DMS153 (cell line): ENCODE results near the gene MIGA2.
"Not testable (repeated sequence)": the region's sequence is repeated elsewhere in the genome, so short reads cannot be mapped to it uniquely, and the experiment has no call there.

Experiments used
- DNase-seq: peaks from one replicate; lab custom pipeline; 2025; lab: John Stamatoyannopoulos, UW

MIGA2 gene

DNA sequence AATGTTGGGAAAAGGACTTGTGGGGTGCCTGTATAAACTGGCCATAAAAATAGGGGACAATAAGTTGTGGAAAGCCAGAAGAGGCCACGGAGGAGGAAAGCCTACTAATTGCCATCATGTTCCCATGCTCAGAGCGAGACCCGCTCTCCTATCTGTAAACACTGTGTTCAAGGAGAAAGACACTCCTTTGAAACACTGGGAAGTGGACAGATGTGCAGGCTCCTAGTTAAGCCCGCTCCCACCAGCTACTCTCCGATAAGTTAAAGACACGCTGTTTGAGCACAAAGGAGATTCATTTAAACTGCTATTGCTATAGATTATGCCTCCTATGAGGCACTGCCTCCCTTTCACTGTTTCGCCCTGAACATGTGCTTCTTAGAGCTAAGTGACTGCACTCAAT, 64.9 kb downstream of the MIGA2 start:
- DNase-seq: no peak

DNA sequence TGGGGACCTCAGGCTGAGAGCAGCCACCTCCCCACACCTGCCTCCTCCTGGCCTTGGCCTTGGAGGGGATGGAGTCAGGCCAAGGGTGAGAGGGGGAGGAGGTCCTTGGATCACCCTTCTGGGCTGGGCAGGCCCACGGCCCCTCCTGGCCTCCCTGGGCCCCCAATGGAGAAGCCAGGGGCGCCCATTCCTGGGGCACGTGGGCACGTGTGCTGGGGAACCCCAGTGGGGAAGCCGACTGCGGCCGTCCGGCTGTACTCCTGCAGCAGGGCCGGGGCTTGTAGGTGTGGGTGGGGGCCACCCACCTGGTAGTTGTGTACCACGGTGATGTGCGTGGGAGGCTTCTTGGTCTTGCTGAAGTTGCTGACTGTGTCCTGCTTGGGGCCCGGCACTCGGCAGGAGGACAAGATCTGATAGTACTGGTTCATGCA, 65.7 kb downstream of the MIGA2 start:
- no peak for DNase-seq

- DNase-seq: peak; percentile 31
These were observed 66.6 kb downstream of the MIGA2 start for GRCh38 chr9:129102791-129103594.

- no peak for DNase-seq
These were observed 67.2 kb downstream of the MIGA2 start for GRCh38 chr9:129103595-129103965.

DNA sequence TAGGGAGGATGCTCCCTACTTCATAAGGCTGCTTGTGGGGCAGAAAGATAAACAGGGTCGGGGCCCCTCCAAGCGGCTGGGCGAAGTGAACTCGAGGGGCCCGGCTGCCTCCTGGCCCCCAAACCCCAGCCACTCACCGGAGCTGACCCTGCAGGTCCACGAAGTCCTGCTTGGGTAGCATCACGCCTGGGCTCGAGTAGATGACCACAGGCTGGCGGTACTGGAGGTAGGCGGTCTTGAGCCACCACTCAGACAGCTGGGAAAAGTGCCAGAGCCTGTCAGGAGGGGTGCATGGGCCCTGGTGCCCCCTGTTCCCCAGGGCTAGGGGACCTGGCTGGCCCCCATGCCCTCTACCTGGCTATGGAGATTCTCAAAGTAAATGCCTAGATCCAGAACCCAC, 67.6 kb downstream of the MIGA2 start:
- DNase-seq: no peak

DNA sequence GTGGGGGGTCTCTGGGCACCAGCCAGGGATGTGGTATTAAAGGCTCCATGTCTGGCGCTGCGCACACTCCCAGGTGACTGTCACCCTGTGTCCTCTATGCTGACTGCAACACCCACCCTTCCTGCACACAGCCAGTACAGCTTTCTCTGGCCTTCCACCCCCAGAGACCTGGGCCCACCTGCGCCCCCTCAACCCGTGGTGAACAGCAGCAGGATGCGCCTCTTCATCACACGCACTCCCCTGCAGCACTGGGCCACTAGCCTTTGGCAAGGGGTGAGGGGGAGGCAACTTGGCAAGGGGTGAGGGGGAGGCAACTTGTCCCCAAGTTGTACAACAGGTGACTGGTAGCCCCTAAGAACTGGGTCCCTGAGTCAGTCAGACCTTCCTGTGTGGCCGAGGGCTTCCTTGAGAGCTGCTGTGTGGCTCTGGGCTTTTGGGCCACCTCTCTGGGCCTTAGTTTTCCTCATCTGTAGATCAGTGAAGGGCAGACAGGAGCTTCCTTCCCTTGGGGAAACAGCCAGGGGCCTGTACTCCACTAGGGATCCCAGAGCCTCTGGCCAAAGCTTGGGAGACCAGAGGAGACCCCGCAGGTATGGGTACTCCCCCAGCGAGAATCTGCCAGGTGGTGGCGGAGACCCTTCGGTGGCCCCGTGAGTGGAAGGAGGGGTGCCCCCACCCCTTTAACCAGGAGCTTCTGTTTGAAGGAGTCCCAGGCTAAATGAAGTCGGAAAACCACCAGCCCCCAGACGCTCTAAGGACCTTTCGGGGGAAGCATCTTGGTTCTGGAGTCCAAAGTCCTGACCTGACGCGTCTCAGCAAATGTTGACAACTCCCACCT, 69.7 kb downstream of the MIGA2 start:
- no peak for DNase-seq

DNA sequence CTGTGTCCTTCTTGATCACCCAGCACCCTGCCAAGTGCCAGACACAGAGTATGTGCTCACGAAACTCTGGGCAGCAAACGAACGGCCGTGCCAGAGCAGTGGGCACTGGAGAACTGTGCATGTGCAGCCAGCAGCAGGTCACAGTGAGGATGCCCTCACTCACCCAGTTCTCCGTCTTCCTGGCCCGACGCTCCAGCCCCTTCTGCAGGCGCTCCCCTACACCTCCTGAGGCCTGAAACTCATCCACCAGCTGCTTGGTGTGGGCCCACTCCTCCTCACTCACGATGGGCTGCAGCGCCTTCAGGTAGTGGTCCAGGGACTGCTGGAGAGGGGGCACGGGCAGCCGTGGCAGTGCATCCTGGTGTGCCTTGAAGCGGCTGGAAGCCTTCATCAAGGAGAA, 71.2 kb downstream of the MIGA2 start:
- no peak for DNase-seq

DNA sequence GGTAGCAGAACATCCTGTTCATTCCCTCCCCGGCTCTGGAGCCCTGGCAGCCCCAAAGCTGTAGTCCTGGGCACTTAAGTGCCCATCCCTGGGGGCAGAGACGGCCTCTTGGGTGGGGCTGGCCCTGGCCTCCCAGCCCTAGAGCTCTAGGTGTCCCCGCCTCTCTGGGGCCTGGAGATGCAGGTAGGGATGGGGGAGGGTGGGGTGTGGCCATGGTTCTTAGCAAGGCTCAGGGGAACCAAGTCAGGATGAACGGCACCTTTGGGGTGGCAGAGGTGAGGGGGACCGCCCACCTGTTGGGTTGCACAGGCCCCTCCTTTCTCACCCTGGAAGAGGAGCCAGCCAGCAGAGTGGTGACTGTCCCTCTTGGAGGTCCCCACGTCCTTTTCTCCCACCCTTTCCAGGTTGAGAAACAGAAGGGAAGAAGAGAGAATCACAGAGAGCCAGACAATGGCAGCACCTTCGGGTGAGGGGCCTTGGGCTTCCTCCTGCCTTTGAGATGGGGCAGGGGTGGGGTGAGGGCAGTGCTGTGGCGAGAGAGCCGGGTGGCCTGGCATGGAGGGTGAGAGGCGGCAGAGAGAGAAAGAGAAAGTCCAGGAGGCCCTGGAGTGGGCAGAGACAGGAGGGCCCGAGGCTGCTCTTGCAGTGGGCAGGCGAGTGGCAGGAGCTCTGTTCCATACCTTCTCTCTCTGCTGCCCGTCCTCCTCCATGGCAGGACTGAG, 71.8 kb downstream of the MIGA2 start:
- DNase-seq: no peak

DNA sequence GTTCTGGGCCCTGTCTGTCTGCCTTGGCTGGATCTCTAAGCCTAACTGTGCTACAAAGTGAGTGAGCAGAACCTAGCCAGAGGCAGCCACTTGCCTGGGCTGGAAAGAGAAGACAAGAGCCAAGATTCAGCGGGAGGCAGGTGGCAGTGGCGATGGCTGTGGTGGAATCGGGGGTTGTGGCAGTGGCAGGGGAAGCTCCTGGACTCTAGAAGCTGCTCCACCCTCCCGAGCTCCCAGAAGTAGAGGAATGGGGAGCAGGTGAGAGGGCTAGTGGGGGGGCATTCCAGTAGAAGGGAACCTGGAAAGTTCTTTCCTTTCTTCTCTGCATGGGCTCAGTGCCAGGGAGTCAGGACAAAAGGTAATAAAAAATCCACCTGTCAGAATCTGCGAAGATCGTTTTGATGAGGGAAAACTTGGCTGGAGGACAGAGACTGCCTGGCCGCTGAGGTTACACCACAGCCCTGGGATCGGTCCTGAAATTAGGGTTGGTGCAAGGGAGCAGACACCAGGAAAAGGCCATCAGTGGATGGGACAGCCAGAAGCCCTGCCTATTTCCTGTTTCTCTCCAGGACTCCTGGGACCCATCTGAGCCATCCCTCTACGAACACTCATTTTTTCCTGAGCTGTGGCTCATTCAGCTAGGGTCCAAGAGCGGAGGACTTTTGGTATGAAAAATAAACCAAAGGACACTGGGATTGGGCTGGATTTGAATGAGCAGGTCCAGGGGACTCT, 72.5 kb downstream of the MIGA2 start:
- no peak for DNase-seq

GRCh38 chr9:129109537-129109903, 73.1 kb downstream of the MIGA2 start:
- DNase-seq: no peak

DNA sequence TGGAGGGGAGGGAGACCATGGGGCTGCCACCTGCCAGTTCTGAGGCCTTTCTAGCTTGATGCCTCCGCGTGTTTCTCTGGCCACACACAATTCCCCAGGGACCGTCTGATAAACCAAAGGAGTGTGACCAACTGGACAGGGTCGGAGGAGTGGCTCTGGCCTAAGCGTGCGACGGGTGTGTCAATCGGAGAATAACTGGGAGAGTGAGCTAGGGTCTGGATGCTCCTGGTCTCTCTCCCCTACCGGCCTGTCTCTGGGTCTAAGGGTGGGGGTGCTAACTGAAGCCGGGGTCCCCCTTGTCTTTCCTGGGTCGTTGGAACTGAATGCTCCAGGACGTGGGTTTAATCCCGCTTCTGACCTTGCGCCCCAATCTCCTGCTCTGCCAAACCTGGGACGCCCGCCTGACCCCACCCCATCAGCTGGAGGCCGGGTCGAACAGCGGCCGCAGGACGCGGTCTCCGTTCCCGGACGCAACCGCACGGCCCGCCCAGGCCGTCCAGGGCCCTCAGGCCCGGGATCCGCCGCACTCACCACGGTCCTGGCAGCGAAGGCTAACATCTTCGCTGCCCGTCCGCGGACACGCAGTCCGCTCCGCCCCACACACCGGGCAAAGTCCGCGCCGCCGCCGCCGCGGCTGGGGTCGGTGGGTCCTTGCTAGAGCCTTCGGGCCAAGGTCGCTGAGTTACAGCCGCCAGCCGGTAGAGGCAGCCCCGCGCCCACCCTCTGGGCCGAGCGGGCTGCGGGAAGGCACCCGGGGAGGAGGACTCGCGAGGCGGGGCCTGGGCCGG, 73.7 kb downstream of the MIGA2 start:
- no peak for DNase-seq

DNA sequence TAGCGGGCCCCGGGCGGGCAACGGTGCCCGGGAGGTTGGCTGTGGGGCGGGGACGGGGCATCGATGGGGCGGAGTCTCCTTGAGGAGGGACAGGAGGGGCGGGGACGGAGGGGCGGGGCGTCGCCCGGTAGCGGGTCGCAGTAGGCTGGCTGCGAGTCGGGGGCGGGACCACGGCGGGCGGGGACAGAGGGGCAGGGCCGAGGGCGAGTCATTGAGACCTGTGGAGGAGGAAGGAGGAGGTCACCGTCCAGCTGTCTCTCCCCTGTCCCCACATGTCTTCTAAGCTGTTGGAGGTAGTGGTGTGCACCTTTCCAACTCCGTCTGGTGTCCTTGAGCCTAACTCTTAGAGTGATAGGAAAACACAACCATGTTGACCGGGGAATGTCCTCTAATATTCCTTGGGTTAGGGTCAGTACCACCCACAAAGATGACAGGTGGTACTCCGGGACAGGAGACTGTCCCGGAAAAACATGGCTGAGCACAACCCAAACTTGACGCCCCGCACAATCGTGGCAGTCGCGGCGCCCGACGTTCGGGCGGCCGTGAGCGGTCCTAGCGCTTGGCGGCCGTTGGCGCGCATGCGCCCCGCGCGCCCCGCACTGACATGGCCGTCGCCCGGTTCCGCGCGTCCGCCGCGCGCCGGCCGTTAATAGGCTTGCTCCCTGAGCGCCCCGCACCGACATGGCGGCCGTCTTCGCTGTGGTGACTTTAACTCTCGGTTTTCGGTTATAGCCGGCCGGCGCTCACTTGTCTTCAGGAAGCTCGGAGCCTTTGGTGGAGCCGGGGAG, 74.5 kb downstream of the MIGA2 start, which contains the start of the genes CRAT and PTPA:
TSS of gene CRAT (minus strand) at position 54 of the 788 bp plus-strand sequence. CDS start 284 bp downstream, outside the sequence.
TSS of gene PTPA (plus strand) at position 676 of the 788 bp plus-strand sequence. CDS start 186 bp downstream, outside the sequence.
- peak; percentile 82 for DNase-seq

DNA sequence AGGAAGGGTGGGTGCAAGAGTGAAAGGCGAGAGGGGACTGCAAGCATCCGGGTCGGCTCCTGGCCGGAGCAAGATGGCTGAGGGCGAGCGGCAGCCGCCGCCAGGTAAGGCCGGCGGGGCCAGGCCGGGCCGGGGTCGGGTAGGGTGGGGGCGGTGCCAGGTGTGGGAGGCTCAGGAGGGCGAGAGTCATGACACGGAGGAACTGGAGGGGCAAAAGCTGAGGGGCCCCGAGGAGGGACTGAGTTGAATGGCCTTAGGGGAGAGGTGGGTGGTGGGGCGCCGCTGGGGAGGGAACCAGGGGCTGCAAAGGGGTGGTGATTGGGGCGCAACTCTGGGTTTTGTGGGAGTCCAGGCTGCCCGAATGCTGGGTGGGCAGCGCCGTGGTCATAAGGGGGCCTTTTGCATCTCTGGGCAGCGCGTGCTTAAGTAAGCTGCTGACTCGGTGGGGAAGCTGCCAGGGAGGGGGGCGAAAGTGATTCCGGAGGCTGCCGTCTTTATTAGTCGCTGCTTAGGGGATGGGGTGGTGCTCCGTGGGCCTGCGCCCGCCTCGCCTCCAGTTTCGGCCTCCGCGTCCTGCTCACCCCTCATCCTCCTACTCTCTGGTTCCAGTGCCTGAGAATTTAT, 75.2 kb downstream of the MIGA2 start:
- DNase-seq: no peak

GRCh38 chr9:129112526-129112925, 76.1 kb downstream of the MIGA2 start:
- DNase-seq: not testable (repeated sequence)

GRCh38 chr9:129113645-129114304, 77.3 kb downstream of the MIGA2 start:
- DNase-seq: no peak

DNA sequence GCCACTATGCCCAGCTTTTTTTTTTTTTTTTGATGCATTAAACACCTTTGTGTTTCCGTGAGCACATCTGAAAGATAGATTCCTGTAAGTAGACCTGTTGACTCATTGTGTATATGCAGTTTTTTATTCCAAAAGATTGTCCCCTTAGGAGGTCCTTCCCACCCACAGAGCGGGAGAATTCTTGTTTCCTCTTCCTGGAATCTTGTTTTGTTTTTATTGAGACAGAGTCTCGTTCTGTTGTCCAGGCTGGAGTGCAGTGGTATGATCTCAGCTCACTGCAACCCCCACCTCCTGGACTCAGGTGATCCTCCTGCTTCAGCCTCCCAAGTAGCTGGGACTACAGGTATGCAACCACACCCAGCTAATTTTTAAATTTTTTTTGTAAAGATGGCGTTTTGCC, 82.4 kb downstream of the MIGA2 start:
- no peak for DNase-seq

DNA sequence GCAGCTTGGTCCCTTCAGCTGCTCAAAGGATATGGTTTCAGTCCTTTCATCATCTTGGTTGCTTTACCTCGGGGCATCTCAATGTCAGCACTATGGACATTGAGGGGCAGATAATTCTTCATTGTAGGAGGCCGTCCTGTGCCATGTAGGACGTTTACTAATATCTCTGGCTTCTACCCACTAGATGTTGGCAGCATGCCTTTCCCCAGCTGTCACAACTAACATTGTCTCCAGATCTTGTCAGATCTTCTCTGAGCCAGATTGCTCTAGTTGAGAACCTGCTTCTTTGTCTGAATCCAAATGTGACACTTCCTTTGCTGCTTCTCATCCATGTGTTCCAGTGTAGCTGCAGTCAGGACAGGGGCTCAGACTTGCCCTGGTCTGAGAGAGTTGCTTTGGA, 85.1 kb downstream of the MIGA2 start:
- no peak for DNase-seq
